NCI-H82 treated with DMSO at 0.1 percent for 48 hours (cell line): Measurements from ENCODE around the gene RAI1.

Source experiments
- DNase-seq: peaks from one replicate; lab custom pipeline; 2025; ENCODE audit not compliant: unreplicated experiment; lab: John Stamatoyannopoulos, UW

The RAI1 gene

GRCh38 chr17:17841601-17842025, 160.4 kb downstream of the RAI1 start:
- no peak for DNase-seq

- DNase-seq: no peak
Measured at GRCh38 chr17:17842111-17842876, 161.0 kb downstream of the RAI1 start.

- DNase-seq: no peak
Measured at GRCh38 chr17:17843096-17843495, 161.8 kb downstream of the RAI1 start.

- no peak for DNase-seq
Measured at GRCh38 chr17:17844079-17844478, 162.8 kb downstream of the RAI1 start.

- no peak for DNase-seq
Measured at GRCh38 chr17:17844500-17844899, 163.2 kb downstream of the RAI1 start.

GRCh38 chr17:17845046-17845775, 164.0 kb downstream of the RAI1 start:
- no peak for DNase-seq

- no peak for DNase-seq
Measured at GRCh38 chr17:17846003-17846402, 164.7 kb downstream of the RAI1 start.

- DNase-seq: no peak
Measured at GRCh38 chr17:17846645-17847044, 165.4 kb downstream of the RAI1 start.

GRCh38 chr17:17847118-17847689, 165.9 kb downstream of the RAI1 start:
- DNase-seq: no peak

GRCh38 chr17:17847726-17848125, 166.5 kb downstream of the RAI1 start:
- DNase-seq: no peak

- no peak for DNase-seq
Measured at GRCh38 chr17:17848311-17849082, 167.2 kb downstream of the RAI1 start.

- DNase-seq: no peak
Measured at GRCh38 chr17:17849147-17849820, 168.0 kb downstream of the RAI1 start.

GRCh38 chr17:17849845-17850373, 168.7 kb downstream of the RAI1 start:
- DNase-seq: no peak

GRCh38 chr17:17851103-17852002, 170.1 kb downstream of the RAI1 start:
- no peak for DNase-seq

GRCh38 chr17:17852930-17853329, 171.7 kb downstream of the RAI1 start:
- no peak for DNase-seq

GRCh38 chr17:17853811-17854447, 172.7 kb downstream of the RAI1 start:
- DNase-seq: no peak

GRCh38 chr17:17855976-17856375, 174.7 kb downstream of the RAI1 start:
- DNase-seq: no peak

GRCh38 chr17:17856386-17856785, 175.1 kb downstream of the RAI1 start:
- no peak for DNase-seq

- no peak for DNase-seq
Measured at GRCh38 chr17:17857496-17857895, 176.2 kb downstream of the RAI1 start.
